ENCODE results near the gene ZNF598. TPM values are rescaled to one million over a fixed set of nuclear protein-coding genes. Genes with fewer than 3 reads are reported as not detected.

Gene ZNF598
- total and polyA plus RNA-seq, 2 of the 13 experiments (the other 11 are each of a cell fraction or from before 2014, with no cell fraction given) = 13.5 to 14.2 TPM

DNA sequence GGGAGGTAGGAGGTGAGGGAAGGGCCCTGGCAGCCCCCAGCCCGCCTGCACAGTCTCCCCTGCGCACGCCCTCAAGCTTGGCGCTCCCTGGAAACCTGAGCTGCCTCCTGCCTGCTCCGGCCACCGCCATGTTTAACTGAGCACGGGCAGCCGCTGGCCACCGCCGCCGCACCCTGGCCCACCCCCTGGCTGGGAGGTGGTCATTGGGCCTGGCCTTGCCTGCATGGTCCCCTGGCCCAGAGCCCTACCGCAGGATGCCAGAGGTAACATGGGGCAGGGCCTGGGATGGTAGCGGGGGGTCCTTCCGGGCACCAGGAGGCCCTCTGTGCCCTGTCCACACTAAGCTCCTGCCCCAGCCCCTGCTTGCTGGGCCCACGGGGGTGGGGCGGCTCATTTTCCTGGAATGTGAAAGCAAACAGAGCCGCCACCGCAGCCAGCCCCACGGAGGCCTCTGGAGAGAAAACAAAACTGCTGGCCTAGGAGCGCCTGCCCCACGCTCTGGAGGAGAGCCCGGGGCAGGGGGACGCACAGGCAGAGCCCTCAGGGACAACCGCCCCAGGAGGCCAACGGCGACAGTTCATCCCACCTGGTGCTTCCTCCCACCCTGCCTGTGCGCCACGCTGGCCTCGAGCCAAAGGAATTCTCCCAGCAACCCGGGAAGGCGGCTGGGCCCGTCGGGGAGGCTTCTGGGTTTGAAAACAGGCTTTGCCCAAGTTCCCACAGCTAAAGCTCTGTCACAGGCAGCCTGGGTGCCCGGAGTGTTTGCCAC lies 26.0 kb upstream of the ZNF598 start (continued):
- TF ChIP-seq, protein P1, sequence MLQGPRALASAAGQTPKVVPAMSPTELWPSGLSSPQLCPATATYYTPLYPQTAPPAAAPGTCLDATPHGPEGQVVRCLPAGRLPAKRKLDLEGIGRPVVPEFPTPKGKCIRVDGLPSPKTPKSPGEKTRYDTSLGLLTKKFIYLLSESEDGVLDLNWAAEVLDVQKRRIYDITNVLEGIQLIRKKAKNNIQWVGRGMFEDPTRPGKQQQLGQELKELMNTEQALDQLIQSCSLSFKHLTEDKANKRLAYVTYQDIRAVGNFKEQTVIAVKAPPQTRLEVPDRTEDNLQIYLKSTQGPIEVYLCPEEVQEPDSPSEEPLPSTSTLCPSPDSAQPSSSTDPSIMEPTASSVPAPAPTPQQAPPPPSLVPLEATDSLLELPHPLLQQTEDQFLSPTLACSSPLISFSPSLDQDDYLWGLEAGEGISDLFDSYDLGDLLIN (CRISPR knock-in tag; IDR thresholded peaks at IDR 0.05; ENCODE audit: borderline replicate concordance) = no peak
- TF ChIP-seq PRMT3 (CRISPR knock-in tag; IDR thresholded peaks at IDR 0.05; ENCODE audit: borderline replicate concordance, low read depth) (no peak; the same call in 1 of the 2 replicates), ZNF234 (CRISPR knock-in tag; conservative IDR thresholded peaks at IDR 0.05) (no peak), RBM39 (IDR thresholded peaks at IDR 0.05; ENCODE audit: low read depth, low read length, poor library complexity, severe bottlenecking) (peak; percentile 70), ASH2L (IDR thresholded peaks at IDR 0.05; ENCODE audit: insufficient read length, low read depth, low read length) (peak; percentile 66), GATA4 (IDR thresholded peaks at IDR 0.05; ENCODE audit: borderline replicate concordance, low read depth) (peak; percentile 47; the same call in 1 of the 2 replicates), JUNB (CRISPR knock-in tag; IDR thresholded peaks at IDR 0.05; ENCODE audit: borderline replicate concordance) (no peak), SP4 (CRISPR knock-in tag; IDR thresholded peaks at IDR 0.05) (peak; percentile 79), ZNF34 (CRISPR knock-in tag; IDR thresholded peaks at IDR 0.05; ENCODE audit: borderline replicate concordance) (no peak), TOE1 (CRISPR knock-in tag; IDR thresholded peaks at IDR 0.05) (peak; percentile 81; the same call in 1 of the 2 replicates), XBP1 (CRISPR knock-in tag; IDR thresholded peaks at IDR 0.05) (no peak), ZNF747 (CRISPR knock-in tag; IDR thresholded peaks at IDR 0.05; ENCODE audit: borderline replicate concordance) (peak; percentile 78), ZEB1 (IDR thresholded peaks at IDR 0.05; ENCODE audit: insufficient replicate concordance, low read depth) (peak; percentile 25), ZSCAN9 (CRISPR knock-in tag; IDR thresholded peaks at IDR 0.05; ENCODE audit: borderline replicate concordance) (0 out of 2 replicates have a peak, but pooled peaks have one; percentile 80), ZNF138 (CRISPR knock-in tag; IDR thresholded peaks at IDR 0.05; ENCODE audit: low read depth) (no peak), TP53 (CRISPR knock-in tag; conservative IDR thresholded peaks at IDR 0.05) (0 out of 2 replicates have a peak, but pooled peaks have one; percentile 69), TAF15 (IDR thresholded peaks at IDR 0.05; ENCODE audit: low read depth, low read length, poor library complexity, severe bottlenecking) (no peak), KDM5A (IDR thresholded peaks at IDR 0.05; ENCODE audit: borderline replicate concordance, low read length) (no peak), ZNF224 (CRISPR knock-in tag; IDR thresholded peaks at IDR 0.05) (no peak)
- TF ChIP-seq, protein P2, sequence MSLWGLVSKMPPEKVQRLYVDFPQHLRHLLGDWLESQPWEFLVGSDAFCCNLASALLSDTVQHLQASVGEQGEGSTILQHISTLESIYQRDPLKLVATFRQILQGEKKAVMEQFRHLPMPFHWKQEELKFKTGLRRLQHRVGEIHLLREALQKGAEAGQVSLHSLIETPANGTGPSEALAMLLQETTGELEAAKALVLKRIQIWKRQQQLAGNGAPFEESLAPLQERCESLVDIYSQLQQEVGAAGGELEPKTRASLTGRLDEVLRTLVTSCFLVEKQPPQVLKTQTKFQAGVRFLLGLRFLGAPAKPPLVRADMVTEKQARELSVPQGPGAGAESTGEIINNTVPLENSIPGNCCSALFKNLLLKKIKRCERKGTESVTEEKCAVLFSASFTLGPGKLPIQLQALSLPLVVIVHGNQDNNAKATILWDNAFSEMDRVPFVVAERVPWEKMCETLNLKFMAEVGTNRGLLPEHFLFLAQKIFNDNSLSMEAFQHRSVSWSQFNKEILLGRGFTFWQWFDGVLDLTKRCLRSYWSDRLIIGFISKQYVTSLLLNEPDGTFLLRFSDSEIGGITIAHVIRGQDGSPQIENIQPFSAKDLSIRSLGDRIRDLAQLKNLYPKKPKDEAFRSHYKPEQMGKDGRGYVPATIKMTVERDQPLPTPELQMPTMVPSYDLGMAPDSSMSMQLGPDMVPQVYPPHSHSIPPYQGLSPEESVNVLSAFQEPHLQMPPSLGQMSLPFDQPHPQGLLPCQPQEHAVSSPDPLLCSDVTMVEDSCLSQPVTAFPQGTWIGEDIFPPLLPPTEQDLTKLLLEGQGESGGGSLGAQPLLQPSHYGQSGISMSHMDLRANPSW (CRISPR knock-in tag; IDR thresholded peaks at IDR 0.05; ENCODE audit: borderline replicate concordance) = peak; percentile 67; the same call in 1 of the 2 replicates
- TF ChIP-seq, protein P3, sequence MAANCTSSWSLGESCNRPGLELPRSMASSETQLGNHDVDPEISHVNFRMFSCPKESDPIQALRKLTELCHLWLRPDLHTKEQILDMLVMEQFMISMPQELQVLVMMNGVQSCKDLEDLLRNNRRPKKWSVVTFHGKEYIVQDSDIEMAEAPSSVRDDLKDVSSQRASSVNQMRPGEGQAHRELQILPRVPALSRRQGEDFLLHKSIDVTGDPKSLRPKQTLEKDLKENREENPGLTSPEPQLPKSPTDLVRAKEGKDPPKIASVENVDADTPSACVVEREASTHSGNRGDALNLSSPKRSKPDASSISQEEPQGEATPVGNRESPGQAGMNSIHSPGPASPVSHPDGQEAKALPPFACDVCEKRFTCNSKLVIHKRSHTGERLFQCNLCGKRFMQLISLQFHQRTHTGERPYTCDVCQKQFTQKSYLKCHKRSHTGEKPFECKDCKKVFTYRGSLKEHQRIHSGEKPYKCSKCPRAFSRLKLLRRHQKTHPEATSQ (CRISPR knock-in tag; IDR thresholded peaks at IDR 0.05; ENCODE audit: borderline replicate concordance) = no peak
- TF ChIP-seq, protein P4, sequence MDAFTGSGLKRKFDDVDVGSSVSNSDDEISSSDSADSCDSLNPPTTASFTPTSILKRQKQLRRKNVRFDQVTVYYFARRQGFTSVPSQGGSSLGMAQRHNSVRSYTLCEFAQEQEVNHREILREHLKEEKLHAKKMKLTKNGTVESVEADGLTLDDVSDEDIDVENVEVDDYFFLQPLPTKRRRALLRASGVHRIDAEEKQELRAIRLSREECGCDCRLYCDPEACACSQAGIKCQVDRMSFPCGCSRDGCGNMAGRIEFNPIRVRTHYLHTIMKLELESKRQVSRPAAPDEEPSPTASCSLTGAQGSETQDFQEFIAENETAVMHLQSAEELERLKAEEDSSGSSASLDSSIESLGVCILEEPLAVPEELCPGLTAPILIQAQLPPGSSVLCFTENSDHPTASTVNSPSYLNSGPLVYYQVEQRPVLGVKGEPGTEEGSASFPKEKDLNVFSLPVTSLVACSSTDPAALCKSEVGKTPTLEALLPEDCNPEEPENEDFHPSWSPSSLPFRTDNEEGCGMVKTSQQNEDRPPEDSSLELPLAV (CRISPR knock-in tag; conservative IDR thresholded peaks at IDR 0.05; ENCODE audit: low read depth) = no peak

All from HepG2 (cell line).